Progenitor cell of endocrine pancreas (in vitro differentiated cells): ENCODE measurements around the gene WFIKKN2. TPM values are rescaled to one million over a fixed set of nuclear protein-coding genes. Genes with fewer than 3 reads are reported as not detected.
"Not testable (repeated sequence)": the region's sequence is repeated elsewhere in the genome, so short reads cannot be mapped to it uniquely, and the experiment has no call there.

ENCODE experiments used
- DNase-seq: peaks from one replicate; pipeline ENCODE4 v3.0.0; 2021; ENCODE audit warnings: low spot score; ENCODE audit not compliant: unreplicated experiment
- H3K27ac Mint-ChIP-seq: 2 replicates; pipeline ENCODE4 v1.8.0; 2021; ENCODE audit warnings: mild to moderate bottlenecking, moderate library complexity, mixed read lengths
- H3K27me3 Mint-ChIP-seq: 2 replicates; pipeline ENCODE4 v1.8.0; 2021; ENCODE audit warnings: mixed read lengths
- H3K36me3 Mint-ChIP-seq: 2 replicates; pipeline ENCODE4 v1.8.0; 2022; ENCODE audit warnings: mixed read lengths; ENCODE audit not compliant: insufficient read depth
- H3K4me1 Mint-ChIP-seq: 2 replicates; pipeline ENCODE4 v1.8.0; 2021; ENCODE audit warnings: low read depth, mixed read lengths
- H3K4me3 Mint-ChIP-seq: 2 replicates; pipeline ENCODE4 v1.8.0; 2021; ENCODE audit warnings: low read depth, mild to moderate bottlenecking, moderate library complexity, mixed read lengths
- H3K9me3 Mint-ChIP-seq: 2 replicates; pipeline ENCODE4 v1.8.0; 2021; ENCODE audit warnings: low read depth, mixed read lengths
- CTCF ChIP-seq: fragments of 200-600 bp; sonication (generic); IDR thresholded peaks from one replicate; pipeline ENCODE4 v1.5.0; 2021; ENCODE audit warnings: antibody characterized with exemption, mild to moderate bottlenecking; ENCODE audit not compliant: unreplicated experiment
- total RNA-seq: library from RNA; stranded (reverse); gene quantifications from 2 replicates; pipeline ENCODE4 v1.2.1, GENCODE V29; 2021

WFIKKN2 gene
- total RNA-seq, 1 donor from 2014 or later, result not detected

GRCh38 chr17:50856431-50856830 lies 21.0 kb downstream of the WFIKKN2 start:
- Mint-ChIP-seq H3K9me3 (no peaks in the 10 kb centered on the region), H3K4me1 (peaks cover 29% of the 10 kb centered on the region), H3K36me3 (peaks cover 3% of the 10 kb centered on the region), H3K4me3 (no peak overlapping the region), H3K27me3 (no peaks in the 10 kb centered on the region), H3K27ac (no peak overlapping the region)
- DNase-seq, result no peak
- TF ChIP-seq CTCF, result no peak

- H3K27me3 Mint-ChIP-seq, result no peaks in the 10 kb centered on the region
- H3K9me3 Mint-ChIP-seq, result no peaks in the 10 kb centered on the region
- H3K36me3 Mint-ChIP-seq, result peaks cover 14% of the 10 kb centered on the region
- peaks cover 30% of the 10 kb centered on the region for H3K4me1 Mint-ChIP-seq
- H3K4me3 Mint-ChIP-seq, result no peak overlapping the region
- no peak for DNase-seq
- H3K27ac Mint-ChIP-seq, result no peak overlapping the region
- no peak for TF ChIP-seq CTCF
These were observed 23.3 kb downstream of the WFIKKN2 start for GRCh38 chr17:50858486-50859225.

GRCh38 chr17:50859727-50860126 lies 24.3 kb downstream of the WFIKKN2 start:
- H3K9me3 Mint-ChIP-seq, DNase-seq, H3K27me3 Mint-ChIP-seq, H3K27ac Mint-ChIP-seq, H3K4me3 Mint-ChIP-seq: not testable (repeated sequence)
- Mint-ChIP-seq H3K4me1 (peaks cover 32% of the 10 kb centered on the region), H3K36me3 (peaks cover 14% of the 10 kb centered on the region)

- Mint-ChIP-seq H3K4me3 (no peak overlapping the region), H3K27ac (peak overlapping the region; percentile 1), H3K9me3 (no peaks in the 10 kb centered on the region), H3K27me3 (no peaks in the 10 kb centered on the region), H3K36me3 (peaks cover 14% of the 10 kb centered on the region), H3K4me1 (peaks cover 26% of the 10 kb centered on the region)
- TF ChIP-seq CTCF, result no peak
- no peak for DNase-seq
These were observed 25.9 kb downstream of the WFIKKN2 start for GRCh38 chr17:50861334-50861676.

GRCh38 chr17:50861822-50862528 lies 26.6 kb downstream of the WFIKKN2 start:
- Mint-ChIP-seq H3K9me3 (no peaks in the 10 kb centered on the region), H3K27ac (no peak overlapping the region), H3K4me3 (no peak overlapping the region), H3K27me3 (no peaks in the 10 kb centered on the region), H3K36me3 (peaks cover 14% of the 10 kb centered on the region), H3K4me1 (peaks cover 26% of the 10 kb centered on the region)
- no peak for DNase-seq
- TF ChIP-seq CTCF, result no peak
